Skeletal muscle satellite cell (primary cell): ENCODE data around the gene MID1.

Source experiments
- H3K27me3 ChIP-seq: 2 replicates; pipeline ENCODE4 v1.7.0; 2013; ENCODE audit warnings: low read length; ENCODE audit not compliant: control insufficient read depth, insufficient read depth
- H3K36me3 ChIP-seq: 2 replicates; pipeline ENCODE4 v1.7.0; 2013; ENCODE audit warnings: mild to moderate bottlenecking, control low read depth, low read length; ENCODE audit not compliant: insufficient read depth
- H3K4me1 ChIP-seq: 2 replicates; pipeline ENCODE4 v1.7.0; 2013; ENCODE audit warnings: low read length; ENCODE audit not compliant: control insufficient read depth, insufficient read depth
- H3K4me2 ChIP-seq: 2 replicates; pipeline ENCODE4 v1.7.0; 2013; ENCODE audit warnings: mild to moderate bottlenecking, low read length
- H3K4me3 ChIP-seq: 2 replicates; pipeline ENCODE4 v1.7.0; 2013; ENCODE audit warnings: low read length
- H3K9ac ChIP-seq: 2 replicates; pipeline ENCODE4 v1.7.0; 2013; ENCODE audit warnings: mild to moderate bottlenecking, low read depth, low read length, moderate library complexity
- H3K9me3 ChIP-seq: replicated peaks from 2 replicates; pipeline ENCODE4 v1.7.0; 2013; ENCODE audit warnings: mild to moderate bottlenecking, control low read depth, low read length

MID1 gene

GRCh38 chrX:10420134-10420533 is 200.3 kb downstream of the MID1 start:
- no peaks in the 10 kb centered on the region for H3K36me3 ChIP-seq
- H3K4me1 ChIP-seq = peaks cover 5% of the 10 kb centered on the region

GRCh38 chrX:10416424-10416823 is 204.0 kb downstream of the MID1 start:
- H3K4me3 ChIP-seq = no peak overlapping the region
- H3K36me3 ChIP-seq = no peaks in the 10 kb centered on the region
- H3K4me1 ChIP-seq = peaks cover 15% of the 10 kb centered on the region
- no peaks in the 10 kb centered on the region for H3K27me3 ChIP-seq
- no peak overlapping the region for H3K9ac ChIP-seq
- no peak overlapping the region for H3K4me2 ChIP-seq
- no peaks in the 10 kb centered on the region for H3K9me3 ChIP-seq

More at GRCh38 chrX:10420134-10420533, 200.3 kb downstream of the MID1 start:
- no peak overlapping the region for H3K9ac ChIP-seq
- H3K4me3 ChIP-seq = no peak overlapping the region
- H3K27me3 ChIP-seq = no peaks in the 10 kb centered on the region
- H3K9me3 ChIP-seq = no peaks in the 10 kb centered on the region
- no peak overlapping the region for H3K4me2 ChIP-seq

- Histone ChIP-seq H3K36me3 (no peaks in the 10 kb centered on the region), H3K4me2 (peak overlapping the region; percentile 60), H3K4me3 (no peak overlapping the region), H3K9me3 (no peaks in the 10 kb centered on the region), H3K4me1 (peaks cover 15% of the 10 kb centered on the region), H3K9ac (peak overlapping the region; percentile 2), H3K27me3 (no peaks in the 10 kb centered on the region)
These were observed 204.9 kb downstream of the MID1 start for GRCh38 chrX:10415306-10416001.

- Histone ChIP-seq H3K36me3 (no peaks in the 10 kb centered on the region), H3K4me3 (no peak overlapping the region), H3K9me3 (no peaks in the 10 kb centered on the region), H3K9ac (peak overlapping the region; percentile 2), H3K27me3 (no peaks in the 10 kb centered on the region), H3K4me1 (peaks cover 15% of the 10 kb centered on the region), H3K4me2 (peak overlapping the region; percentile 60)
These were observed 205.5 kb downstream of the MID1 start for GRCh38 chrX:10414862-10415261.

GRCh38 chrX:10414156-10414824 is 206.1 kb downstream of the MID1 start:
- H3K4me1 ChIP-seq = peaks cover 15% of the 10 kb centered on the region
- no peaks in the 10 kb centered on the region for H3K36me3 ChIP-seq
- no peak overlapping the region for H3K4me2 ChIP-seq
- H3K9ac ChIP-seq = no peak overlapping the region
- no peaks in the 10 kb centered on the region for H3K27me3 ChIP-seq
- no peaks in the 10 kb centered on the region for H3K9me3 ChIP-seq
- H3K4me3 ChIP-seq = no peak overlapping the region

- no peaks in the 10 kb centered on the region for H3K36me3 ChIP-seq
- no peaks in the 10 kb centered on the region for H3K4me1 ChIP-seq
- no peak overlapping the region for H3K9ac ChIP-seq
- no peaks in the 10 kb centered on the region for H3K9me3 ChIP-seq
- H3K4me3 ChIP-seq = no peak overlapping the region
- no peaks in the 10 kb centered on the region for H3K27me3 ChIP-seq
- no peak overlapping the region for H3K4me2 ChIP-seq
These were observed 215.9 kb downstream of the MID1 start for GRCh38 chrX:10404436-10404835.

GRCh38 chrX:10401239-10401638 is 219.1 kb downstream of the MID1 start:
- Histone ChIP-seq H3K36me3 (no peaks in the 10 kb centered on the region), H3K27me3 (no peaks in the 10 kb centered on the region), H3K4me1 (no peaks in the 10 kb centered on the region), H3K9ac (no peak overlapping the region), H3K4me2 (no peak overlapping the region), H3K4me3 (no peak overlapping the region), H3K9me3 (no peaks in the 10 kb centered on the region)

GRCh38 chrX:10399043-10399741 is 221.2 kb downstream of the MID1 start:
- Histone ChIP-seq H3K36me3 (no peaks in the 10 kb centered on the region), H3K4me1 (no peaks in the 10 kb centered on the region), H3K9me3 (no peaks in the 10 kb centered on the region), H3K4me2 (no peak overlapping the region), H3K27me3 (no peaks in the 10 kb centered on the region), H3K9ac (no peak overlapping the region), H3K4me3 (no peak overlapping the region)

GRCh38 chrX:10398215-10398614 is 222.2 kb downstream of the MID1 start:
- Histone ChIP-seq H3K27me3 (no peaks in the 10 kb centered on the region), H3K36me3 (no peaks in the 10 kb centered on the region), H3K9ac (no peak overlapping the region), H3K4me1 (peaks cover 6% of the 10 kb centered on the region), H3K4me3 (no peak overlapping the region), H3K4me2 (no peak overlapping the region), H3K9me3 (no peaks in the 10 kb centered on the region)

GRCh38 chrX:10397349-10397748 is 223.0 kb downstream of the MID1 start:
- Histone ChIP-seq H3K4me2 (no peak overlapping the region), H3K4me1 (peaks cover 6% of the 10 kb centered on the region), H3K36me3 (no peaks in the 10 kb centered on the region), H3K9me3 (no peaks in the 10 kb centered on the region), H3K27me3 (no peaks in the 10 kb centered on the region), H3K4me3 (no peak overlapping the region), H3K9ac (no peak overlapping the region)

GRCh38 chrX:10395643-10396042 is 224.7 kb downstream of the MID1 start:
- no peak overlapping the region for H3K4me2 ChIP-seq
- no peak overlapping the region for H3K9ac ChIP-seq
- no peaks in the 10 kb centered on the region for H3K36me3 ChIP-seq
- no peak overlapping the region for H3K4me3 ChIP-seq
- H3K27me3 ChIP-seq = no peaks in the 10 kb centered on the region
- peaks cover 6% of the 10 kb centered on the region for H3K4me1 ChIP-seq
- no peaks in the 10 kb centered on the region for H3K9me3 ChIP-seq
